MM.1S (cell line): ENCODE results near the gene CXCL17.

Source experiments
- DNase-seq: peaks from one replicate; pipeline ENCODE4 v3.0.0-alpha.2; 2015
- H2AFZ ChIP-seq: fragments of 300-600 bp; sonication (generic); 2 replicates; pipeline ENCODE4 v1.6.0; 2016; ENCODE audit warnings: antibody characterized with exemption, low read length
- H3F3A ChIP-seq: fragments of 300-600 bp; sonication (generic); 2 replicates; pipeline ENCODE4 v1.6.1; 2016; ENCODE audit warnings: mild to moderate bottlenecking, antibody characterized with exemption, low read length, moderate library complexity, mixed read lengths; ENCODE audit not compliant: insufficient read depth
- H3K27ac ChIP-seq: fragments of 300-600 bp; sonication (generic); 2 replicates; pipeline ENCODE4 v1.5.1; 2016; ENCODE audit warnings: mild to moderate bottlenecking, low read length
- H3K27me3 ChIP-seq: fragments of 300-600 bp; sonication (generic); replicated peaks from 2 replicates; pipeline ENCODE4 v1.6.0; 2016; ENCODE audit warnings: low read length; ENCODE audit not compliant: insufficient read depth
- H3K36me3 ChIP-seq: fragments of 300-600 bp; sonication (generic); replicated peaks from 2 replicates; pipeline ENCODE4 v1.6.1; 2016; ENCODE audit warnings: mild to moderate bottlenecking, low read length, mixed read lengths; ENCODE audit not compliant: insufficient read depth
- H3K4me1 ChIP-seq: fragments of 300-600 bp; sonication (generic); 2 replicates; pipeline ENCODE4 v1.6.1; 2016; ENCODE audit warnings: low read length, mixed read lengths
- H3K4me2 ChIP-seq: fragments of 300-600 bp; sonication (generic); 2 replicates; pipeline ENCODE4 v1.6.0; 2016; ENCODE audit warnings: low read depth, low read length
- H3K4me3 ChIP-seq: fragments of 300-600 bp; sonication (generic); 2 replicates; pipeline ENCODE4 v1.5.1; 2016; ENCODE audit warnings: low read length, mixed read lengths
- H3K79me2 ChIP-seq: fragments of 300-600 bp; sonication (generic); 2 replicates; pipeline ENCODE4 v1.6.1; 2016; ENCODE audit warnings: mixed run types, low read length, mixed read lengths
- H3K9ac ChIP-seq: fragments of 300-600 bp; sonication (generic); 2 replicates; pipeline ENCODE4 v1.6.1; 2016; ENCODE audit warnings: low read length, mixed read lengths
- H3K9me2 ChIP-seq: fragments of 300-600 bp; sonication (generic); replicated peaks from 2 replicates; pipeline ENCODE4 v1.6.1; 2016; ENCODE audit warnings: mild to moderate bottlenecking, low read length, mixed read lengths; ENCODE audit not compliant: insufficient read depth
- H3K9me3 ChIP-seq: fragments of 300-600 bp; sonication (generic); replicated peaks from 2 replicates; pipeline ENCODE4 v1.6.1; 2016; ENCODE audit warnings: mild to moderate bottlenecking, low read length, mixed read lengths; ENCODE audit not compliant: insufficient read depth
- H4K20me1 ChIP-seq: fragments of 300-600 bp; sonication (generic); 2 replicates; pipeline ENCODE4 v1.6.1; 2016; ENCODE audit warnings: mild to moderate bottlenecking, low read length, moderate library complexity, mixed read lengths; ENCODE audit not compliant: insufficient read depth
- CTCF ChIP-seq: fragments of 300-600 bp; sonication (generic); IDR thresholded peaks from 2 replicates; pipeline ENCODE4 v1.5.1; 2016; ENCODE audit warnings: antibody characterized with exemption, low read length, mixed read lengths
- EZH2 ChIP-seq: fragments of 300-600 bp; sonication (generic); optimal IDR thresholded peaks from 2 replicates; pipeline ENCODE3; 2017; ENCODE audit warnings: low read depth, mild to moderate bottlenecking, antibody characterized with exemption, low read length, mixed read lengths
- EZH2phosphoT487 ChIP-seq: fragments of 300-600 bp; sonication (generic); IDR thresholded peaks from 2 replicates; pipeline ENCODE4 v1.6.1; 2018; ENCODE audit warnings: antibody characterized with exemption, low read length

The CXCL17 gene

DNA sequence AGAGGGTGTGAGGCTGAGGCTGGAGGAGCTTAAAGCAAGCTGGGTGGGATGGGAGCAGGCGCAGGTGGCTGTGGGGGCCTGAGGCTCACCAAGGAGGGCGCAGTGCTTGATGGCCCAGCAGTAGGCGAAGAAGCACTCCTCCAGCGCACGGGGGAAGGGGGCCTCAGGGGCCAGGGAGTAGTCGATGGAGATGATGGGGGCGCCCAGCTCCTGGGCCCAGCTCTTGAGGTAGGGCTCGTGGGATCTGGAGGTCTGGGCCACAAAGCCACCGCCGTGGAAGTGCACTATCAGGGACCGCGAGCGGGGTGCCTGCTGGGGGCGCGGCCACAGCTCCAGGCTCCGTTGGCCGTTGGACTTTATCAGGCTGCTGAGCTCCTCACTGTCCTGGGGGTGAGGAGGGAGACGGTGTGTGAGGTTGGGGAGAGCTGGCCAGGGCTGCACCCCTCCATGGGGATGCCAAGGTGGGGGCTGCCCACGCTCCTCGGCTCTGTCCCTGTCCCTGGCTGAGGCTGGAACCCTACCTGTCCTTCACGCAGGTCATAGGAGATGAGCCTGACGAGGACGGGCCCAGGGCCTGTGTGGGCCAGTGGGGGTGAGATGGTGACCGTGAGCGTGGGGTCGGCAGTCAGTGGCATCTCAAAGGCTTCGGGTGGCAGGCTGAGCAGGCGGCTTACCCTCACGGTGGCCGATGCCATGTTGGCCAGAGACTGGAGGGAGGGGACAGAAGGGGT lies 35.5 kb downstream of the CXCL17 start:
- Histone ChIP-seq H4K20me1 (no peaks in the 10 kb centered on the region), H3K27ac (no peak overlapping the region), H2AFZ (no peak overlapping the region), H3K79me2 (no peaks in the 10 kb centered on the region), H3K9me2 (no peaks in the 10 kb centered on the region), H3K4me1 (no peaks in the 10 kb centered on the region), H3K9me3 (no peaks in the 10 kb centered on the region), H3K36me3 (no peaks in the 10 kb centered on the region), H3K4me3 (no peak overlapping the region), H3K4me2 (no peak overlapping the region), H3K27me3 (no peaks in the 10 kb centered on the region), H3F3A (no peaks in the 10 kb centered on the region), H3K9ac (no peak overlapping the region)
- TF ChIP-seq EZH2 (no peak), CTCF (no peak), EZH2phosphoT487 (no peak)
- no peak for DNase-seq

- Histone ChIP-seq H3K27me3 (no peaks in the 10 kb centered on the region), H3K4me1 (no peaks in the 10 kb centered on the region), H3K4me3 (no peak overlapping the region), H4K20me1 (no peaks in the 10 kb centered on the region), H3K36me3 (no peaks in the 10 kb centered on the region), H3K4me2 (no peak overlapping the region), H3K27ac (no peak overlapping the region), H3K9me2 (no peaks in the 10 kb centered on the region), H3K9me3 (no peaks in the 10 kb centered on the region), H3F3A (no peaks in the 10 kb centered on the region), H2AFZ (no peak overlapping the region), H3K79me2 (no peaks in the 10 kb centered on the region), H3K9ac (no peak overlapping the region)
- TF ChIP-seq EZH2phosphoT487 (no peak), EZH2 (no peak), CTCF (no peak)
- no peak for DNase-seq
Observed at GRCh38 chr19:42406111-42406510, 36.6 kb downstream of the CXCL17 start.

GRCh38 chr19:42403586-42403985 lies 39.2 kb downstream of the CXCL17 start:
- Histone ChIP-seq H3K36me3 (no peaks in the 10 kb centered on the region), H3K79me2 (no peaks in the 10 kb centered on the region), H3K27me3 (no peaks in the 10 kb centered on the region), H3K9me2 (no peaks in the 10 kb centered on the region), H3K27ac (no peak overlapping the region), H3F3A (no peaks in the 10 kb centered on the region), H2AFZ (no peak overlapping the region), H3K4me1 (no peaks in the 10 kb centered on the region), H3K9me3 (no peaks in the 10 kb centered on the region), H3K9ac (no peak overlapping the region), H3K4me3 (no peak overlapping the region), H4K20me1 (no peaks in the 10 kb centered on the region), H3K4me2 (no peak overlapping the region)
- no peak for DNase-seq
- TF ChIP-seq EZH2phosphoT487 (no peak), CTCF (no peak), EZH2 (no peak)
